Raji (cell line): ENCODE data around the gene PRRG4.

ENCODE experiments used
- POLR2A ChIP-seq: IDR thresholded peaks from 2 replicates; pipeline ENCODE4 v1.6.1; 2011; ENCODE audit warnings: low read depth, low read length, control low read depth; ENCODE audit not compliant: insufficient read depth

The PRRG4 gene

GRCh38 chr11:32892355-32893092 lies 62.8 kb downstream of the PRRG4 start, which contains the start of gene QSER1:
Gene QSER1 (plus strand): TSS chr11:32892811. CDS start chr11:32893126, 315 bp downstream.
- TF ChIP-seq POLR2A: peak; percentile 75

- no peak for TF ChIP-seq POLR2A
These were observed 63.3 kb downstream of the PRRG4 start for GRCh38 chr11:32893093-32893342.

GRCh38 chr11:32893343-32894148 lies 63.8 kb downstream of the PRRG4 start:
- TF ChIP-seq POLR2A: no peak

GRCh38 chr11:32894149-32894827 lies 64.6 kb downstream of the PRRG4 start:
- peak; percentile 55 for TF ChIP-seq POLR2A

- no peak for TF ChIP-seq POLR2A
These were observed 65.2 kb downstream of the PRRG4 start for GRCh38 chr11:32894921-32895320.

- TF ChIP-seq POLR2A: no peak
These were observed 65.7 kb downstream of the PRRG4 start for GRCh38 chr11:32895471-32895870.

GRCh38 chr11:32897103-32897502 lies 67.4 kb downstream of the PRRG4 start:
- no peak for TF ChIP-seq POLR2A

- TF ChIP-seq POLR2A: no peak
These were observed 69.7 kb downstream of the PRRG4 start for GRCh38 chr11:32899438-32899837.

GRCh38 chr11:32902089-32902665 lies 72.5 kb downstream of the PRRG4 start:
- TF ChIP-seq POLR2A: no peak

GRCh38 chr11:32905028-32905667 lies 75.4 kb downstream of the PRRG4 start:
- TF ChIP-seq POLR2A: no peak
